SK-N-SH treated with all-trans-retinoic acid at 6 μM for 48 hours (cell line): ENCODE measurements around the gene NKD1.

Experiments used
- ATAC-seq: fragments of 200-7000 bp; cut with Tn5 transposase; 3 replicates; pipeline ENCODE4 v1.9.1; 2020; ENCODE audit warnings: mild to moderate bottlenecking, moderate library complexity
- ARNTL ChIP-seq: fragments of 450-650 bp; formaldehyde crosslinking; IDR thresholded peaks from 2 replicates; pipeline ENCODE4 v1.5.0; 2020; ENCODE audit warnings: low read depth, mild to moderate bottlenecking, moderate library complexity, borderline replicate concordance
- GLIS3 ChIP-seq: fragments of 250-450 bp; sonication (Bioruptor Pico); IDR thresholded peaks from 2 replicates; pipeline ENCODE4 v1.5.0; 2020; ENCODE audit warnings: mild to moderate bottlenecking, moderate library complexity
- ISL1 ChIP-seq: fragments of 250-450 bp; sonication (Bioruptor Pico); IDR thresholded peaks from 2 replicates; pipeline ENCODE4 v2.1.2; 2022; ENCODE audit warnings: mild to moderate bottlenecking, moderate library complexity
- OSR1 ChIP-seq: fragments of 250-450 bp; sonication (Bioruptor Pico); IDR thresholded peaks from 2 replicates; pipeline ENCODE4 v1.8.0; 2022; ENCODE audit warnings: moderate library complexity, mild to moderate bottlenecking, inconsistent platforms
- PPARA ChIP-seq: fragments of 250-450 bp; sonication (Bioruptor Pico); IDR thresholded peaks from 2 replicates; pipeline ENCODE4 v1.5.0; 2020; ENCODE audit warnings: mild to moderate bottlenecking, borderline replicate concordance
- RARB ChIP-seq: fragments of 250-450 bp; sonication (Bioruptor Pico); IDR thresholded peaks from 2 replicates; pipeline ENCODE4 v1.8.0; 2021; ENCODE audit warnings: mild to moderate bottlenecking, moderate library complexity
- SNAI2 ChIP-seq: fragments of 250-450 bp; sonication (Bioruptor Pico); IDR thresholded peaks from 2 replicates; pipeline ENCODE4 v1.5.0; 2020; ENCODE audit warnings: mild to moderate bottlenecking, moderate library complexity
- TCF4 ChIP-seq: fragments of 250-450 bp; sonication (Bioruptor Pico); IDR thresholded peaks from 2 replicates; pipeline ENCODE4 v1.8.0; 2021; ENCODE audit warnings: mild to moderate bottlenecking, moderate library complexity, borderline replicate concordance
- TOX ChIP-seq: fragments of 250-450 bp; sonication (Bioruptor Pico); IDR thresholded peaks from 2 replicates; pipeline ENCODE4 v1.8.0; 2021; ENCODE audit warnings: mild to moderate bottlenecking, moderate library complexity, borderline replicate concordance
- ZC3H10 ChIP-seq: fragments of 250-450 bp; sonication (Bioruptor Pico); IDR thresholded peaks from 2 replicates; pipeline ENCODE4 v1.5.1; 2021; ENCODE audit warnings: mild to moderate bottlenecking, moderate library complexity
- ZFP3 ChIP-seq: fragments of 250-450 bp; sonication (Bioruptor Pico); IDR thresholded peaks from 2 replicates; pipeline ENCODE4 v1.5.0; 2020; ENCODE audit warnings: mild to moderate bottlenecking, moderate library complexity
- ZFP30 ChIP-seq: fragments of 450-650 bp; formaldehyde crosslinking; IDR thresholded peaks from 2 replicates; pipeline ENCODE4 v1.5.0; 2022; ENCODE audit warnings: mild to moderate bottlenecking, moderate library complexity
- ZNF565 ChIP-seq: fragments of 450-650 bp; formaldehyde crosslinking; conservative IDR thresholded peaks from 2 replicates; pipeline ENCODE4 v1.5.0; 2020; ENCODE audit warnings: low read depth, mild to moderate bottlenecking, moderate library complexity
- ZNF70 ChIP-seq: fragments of 450-650 bp; formaldehyde crosslinking; IDR thresholded peaks from 2 replicates; pipeline ENCODE4 v1.5.0; 2020; ENCODE audit warnings: mild to moderate bottlenecking, moderate library complexity
- ZNF8 ChIP-seq: fragments of 450-650 bp; formaldehyde crosslinking; IDR thresholded peaks from 2 replicates; pipeline ENCODE4 v1.5.0; 2020; ENCODE audit warnings: mild to moderate bottlenecking, moderate library complexity
- TF ChIP-seq, protein P1 (sequence below): fragments of 250-450 bp; sonication (Bioruptor Pico); IDR thresholded peaks from 2 replicates; pipeline ENCODE4 v1.5.0; 2020; ENCODE audit warnings: mild to moderate bottlenecking, moderate library complexity
- TF ChIP-seq, protein P2 (sequence below): fragments of 250-450 bp; sonication (Bioruptor Pico); IDR thresholded peaks from 2 replicates; pipeline ENCODE4 v1.8.0; 2020; ENCODE audit warnings: mild to moderate bottlenecking, moderate library complexity, borderline replicate concordance
- TF ChIP-seq, protein P3 (sequence below): fragments of 250-450 bp; sonication (Bioruptor Pico); IDR thresholded peaks from 2 replicates; pipeline ENCODE4 v1.5.1; 2020; ENCODE audit warnings: low read depth, mild to moderate bottlenecking, moderate library complexity
- TF ChIP-seq, protein P4 (sequence below): fragments of 250-450 bp; sonication (Bioruptor Pico); IDR thresholded peaks from 2 replicates; pipeline ENCODE4 v1.5.1; 2021; ENCODE audit warnings: mild to moderate bottlenecking, moderate library complexity

NKD1 gene

DNA sequence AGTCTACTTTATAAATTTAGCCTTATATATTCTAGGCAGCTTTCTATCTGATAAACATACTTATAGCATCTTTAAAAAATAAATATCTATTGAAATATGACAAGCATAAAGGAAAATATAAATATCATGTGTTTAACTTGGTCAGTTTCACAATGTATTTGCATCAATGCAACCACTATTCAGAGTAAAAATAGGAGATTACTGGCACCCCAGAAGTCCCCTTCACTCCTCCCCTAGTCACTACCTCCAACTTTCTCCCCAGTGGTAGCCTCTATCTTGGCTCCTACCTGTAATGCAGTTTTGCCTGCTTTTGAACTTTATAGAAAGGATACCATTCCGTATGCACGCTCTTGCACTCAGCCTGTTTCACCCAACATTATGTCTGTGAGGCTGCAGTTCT, 142.0 kb downstream of the NKD1 start (continued):
- TF ChIP-seq, protein P1, sequence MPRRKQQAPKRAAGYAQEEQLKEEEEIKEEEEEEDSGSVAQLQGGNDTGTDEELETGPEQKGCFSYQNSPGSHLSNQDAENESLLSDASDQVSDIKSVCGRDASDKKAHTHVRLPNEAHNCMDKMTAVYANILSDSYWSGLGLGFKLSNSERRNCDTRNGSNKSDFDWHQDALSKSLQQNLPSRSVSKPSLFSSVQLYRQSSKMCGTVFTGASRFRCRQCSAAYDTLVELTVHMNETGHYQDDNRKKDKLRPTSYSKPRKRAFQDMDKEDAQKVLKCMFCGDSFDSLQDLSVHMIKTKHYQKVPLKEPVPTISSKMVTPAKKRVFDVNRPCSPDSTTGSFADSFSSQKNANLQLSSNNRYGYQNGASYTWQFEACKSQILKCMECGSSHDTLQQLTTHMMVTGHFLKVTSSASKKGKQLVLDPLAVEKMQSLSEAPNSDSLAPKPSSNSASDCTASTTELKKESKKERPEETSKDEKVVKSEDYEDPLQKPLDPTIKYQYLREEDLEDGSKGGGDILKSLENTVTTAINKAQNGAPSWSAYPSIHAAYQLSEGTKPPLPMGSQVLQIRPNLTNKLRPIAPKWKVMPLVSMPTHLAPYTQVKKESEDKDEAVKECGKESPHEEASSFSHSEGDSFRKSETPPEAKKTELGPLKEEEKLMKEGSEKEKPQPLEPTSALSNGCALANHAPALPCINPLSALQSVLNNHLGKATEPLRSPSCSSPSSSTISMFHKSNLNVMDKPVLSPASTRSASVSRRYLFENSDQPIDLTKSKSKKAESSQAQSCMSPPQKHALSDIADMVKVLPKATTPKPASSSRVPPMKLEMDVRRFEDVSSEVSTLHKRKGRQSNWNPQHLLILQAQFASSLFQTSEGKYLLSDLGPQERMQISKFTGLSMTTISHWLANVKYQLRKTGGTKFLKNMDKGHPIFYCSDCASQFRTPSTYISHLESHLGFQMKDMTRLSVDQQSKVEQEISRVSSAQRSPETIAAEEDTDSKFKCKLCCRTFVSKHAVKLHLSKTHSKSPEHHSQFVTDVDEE (CRISPR knock-in tag): no peak
- TF ChIP-seq ZC3H10 (CRISPR knock-in tag) (no peak), TCF4 (CRISPR knock-in tag) (no peak), PPARA (CRISPR knock-in tag) (no peak), SNAI2 (CRISPR knock-in tag) (no peak)

DNA sequence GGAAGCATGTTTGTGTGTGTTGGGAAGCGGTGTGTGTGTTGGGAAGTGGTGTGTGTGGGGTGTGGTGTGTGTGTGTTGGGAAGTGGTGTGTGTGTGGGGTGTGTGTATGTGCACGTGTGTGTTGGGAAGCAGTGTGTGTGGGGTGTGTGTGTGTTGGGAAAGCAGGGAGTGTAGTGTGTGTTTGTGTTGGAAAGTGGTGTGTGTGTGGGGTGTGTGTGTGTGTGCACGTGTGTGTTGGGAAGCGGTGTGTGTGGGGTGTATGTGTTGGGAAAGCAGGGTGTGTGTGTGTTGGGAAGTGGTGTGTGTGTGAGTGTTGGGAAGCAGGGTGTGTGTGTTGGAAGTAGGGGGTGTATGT, 144.4 kb downstream of the NKD1 start:
- ATAC-seq: no peak

DNA sequence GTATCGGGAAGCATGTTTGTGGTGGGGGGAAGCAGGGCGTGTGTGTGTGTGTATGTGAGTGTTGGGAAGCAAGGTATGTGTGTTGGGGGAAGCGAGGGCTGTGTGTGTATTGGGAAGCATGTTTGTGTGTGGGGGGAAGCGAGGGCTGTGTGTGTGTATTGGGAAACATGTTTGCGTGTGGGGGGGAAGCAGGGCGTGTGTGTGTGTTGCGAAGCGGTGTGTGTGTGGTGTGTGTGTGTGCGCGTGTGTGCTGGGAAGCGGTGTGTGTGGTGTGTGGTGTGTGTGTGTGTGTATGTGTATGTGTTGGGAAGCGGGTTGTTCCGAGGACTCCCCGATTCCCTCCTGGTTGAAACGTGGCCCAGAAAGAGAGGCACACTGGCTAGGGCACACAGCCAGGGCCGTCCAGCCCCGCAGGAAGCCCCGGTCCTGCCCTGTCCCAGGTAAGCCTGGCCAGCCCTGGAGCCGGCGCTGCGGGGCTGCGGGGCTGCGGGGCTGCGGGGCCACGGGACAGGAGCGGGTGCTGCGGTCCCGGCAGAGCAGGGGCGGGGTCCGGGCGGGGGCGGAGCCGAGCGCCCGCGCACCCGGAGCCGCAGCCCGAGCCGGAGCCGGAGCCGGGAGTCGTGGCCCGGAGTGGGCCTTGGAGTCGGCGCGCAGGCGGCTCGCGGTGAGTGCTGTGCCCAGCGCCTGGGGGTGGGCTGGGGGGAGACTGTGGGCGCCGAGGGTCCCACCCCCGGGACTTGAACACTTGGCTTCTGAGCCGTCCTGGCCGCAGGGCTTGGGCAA, 145.0 kb downstream of the NKD1 start, which contains the start of gene NOD2:
NOD2 (plus strand) TSS at position 608 of the 783 bp plus-strand sequence. CDS start 5,890 bp downstream, outside the sequence.
- no peak for TF ChIP-seq TOX (CRISPR knock-in tag)
- TF ChIP-seq ARNTL: no peak
- TF ChIP-seq TCF4 (CRISPR knock-in tag): no peak
- TF ChIP-seq ZNF8 (CRISPR knock-in tag): no peak
- TF ChIP-seq, protein P2, sequence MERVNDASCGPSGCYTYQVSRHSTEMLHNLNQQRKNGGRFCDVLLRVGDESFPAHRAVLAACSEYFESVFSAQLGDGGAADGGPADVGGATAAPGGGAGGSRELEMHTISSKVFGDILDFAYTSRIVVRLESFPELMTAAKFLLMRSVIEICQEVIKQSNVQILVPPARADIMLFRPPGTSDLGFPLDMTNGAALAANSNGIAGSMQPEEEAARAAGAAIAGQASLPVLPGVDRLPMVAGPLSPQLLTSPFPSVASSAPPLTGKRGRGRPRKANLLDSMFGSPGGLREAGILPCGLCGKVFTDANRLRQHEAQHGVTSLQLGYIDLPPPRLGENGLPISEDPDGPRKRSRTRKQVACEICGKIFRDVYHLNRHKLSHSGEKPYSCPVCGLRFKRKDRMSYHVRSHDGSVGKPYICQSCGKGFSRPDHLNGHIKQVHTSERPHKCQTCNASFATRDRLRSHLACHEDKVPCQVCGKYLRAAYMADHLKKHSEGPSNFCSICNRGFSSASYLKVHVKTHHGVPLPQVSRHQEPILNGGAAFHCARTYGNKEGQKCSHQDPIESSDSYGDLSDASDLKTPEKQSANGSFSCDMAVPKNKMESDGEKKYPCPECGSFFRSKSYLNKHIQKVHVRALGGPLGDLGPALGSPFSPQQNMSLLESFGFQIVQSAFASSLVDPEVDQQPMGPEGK (CRISPR knock-in tag): no peak
- no peak for TF ChIP-seq ZNF565 (CRISPR knock-in tag)
- TF ChIP-seq ISL1 (CRISPR knock-in tag): no peak
- no peak for TF ChIP-seq OSR1 (CRISPR knock-in tag)
- no peak for TF ChIP-seq ZNF70
- no peak for TF ChIP-seq ZC3H10 (CRISPR knock-in tag)
- TF ChIP-seq, protein P1 (CRISPR knock-in tag): no peak
- TF ChIP-seq ZFP30 (CRISPR knock-in tag): no peak
- no peak for TF ChIP-seq SNAI2 (CRISPR knock-in tag)
- TF ChIP-seq, protein P3, sequence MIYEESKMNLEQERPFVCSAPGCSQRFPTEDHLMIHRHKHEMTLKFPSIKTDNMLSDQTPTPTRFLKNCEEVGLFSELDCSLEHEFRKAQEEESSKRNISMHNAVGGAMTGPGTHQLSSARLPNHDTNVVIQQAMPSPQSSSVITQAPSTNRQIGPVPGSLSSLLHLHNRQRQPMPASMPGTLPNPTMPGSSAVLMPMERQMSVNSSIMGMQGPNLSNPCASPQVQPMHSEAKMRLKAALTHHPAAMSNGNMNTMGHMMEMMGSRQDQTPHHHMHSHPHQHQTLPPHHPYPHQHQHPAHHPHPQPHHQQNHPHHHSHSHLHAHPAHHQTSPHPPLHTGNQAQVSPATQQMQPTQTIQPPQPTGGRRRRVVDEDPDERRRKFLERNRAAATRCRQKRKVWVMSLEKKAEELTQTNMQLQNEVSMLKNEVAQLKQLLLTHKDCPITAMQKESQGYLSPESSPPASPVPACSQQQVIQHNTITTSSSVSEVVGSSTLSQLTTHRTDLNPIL (CRISPR knock-in tag): no peak
- no peak for TF ChIP-seq RARB (CRISPR knock-in tag)
- TF ChIP-seq, protein P4, sequence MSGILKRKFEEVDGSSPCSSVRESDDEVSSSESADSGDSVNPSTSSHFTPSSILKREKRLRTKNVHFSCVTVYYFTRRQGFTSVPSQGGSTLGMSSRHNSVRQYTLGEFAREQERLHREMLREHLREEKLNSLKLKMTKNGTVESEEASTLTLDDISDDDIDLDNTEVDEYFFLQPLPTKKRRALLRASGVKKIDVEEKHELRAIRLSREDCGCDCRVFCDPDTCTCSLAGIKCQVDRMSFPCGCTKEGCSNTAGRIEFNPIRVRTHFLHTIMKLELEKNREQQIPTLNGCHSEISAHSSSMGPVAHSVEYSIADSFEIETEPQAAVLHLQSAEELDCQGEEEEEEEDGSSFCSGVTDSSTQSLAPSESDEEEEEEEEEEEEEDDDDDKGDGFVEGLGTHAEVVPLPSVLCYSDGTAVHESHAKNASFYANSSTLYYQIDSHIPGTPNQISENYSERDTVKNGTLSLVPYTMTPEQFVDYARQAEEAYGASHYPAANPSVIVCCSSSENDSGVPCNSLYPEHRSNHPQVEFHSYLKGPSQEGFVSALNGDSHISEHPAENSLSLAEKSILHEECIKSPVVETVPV: no peak
- TF ChIP-seq ZFP3 (CRISPR knock-in tag): no peak
- peak; percentile 52; the same call in 2 of the 3 replicates for ATAC-seq

More for the DNA sequence above, 144.4 kb downstream of the NKD1 start:
- TF ChIP-seq GLIS3 (CRISPR knock-in tag): no peak
- no peak for TF ChIP-seq ARNTL
- no peak for TF ChIP-seq SNAI2 (CRISPR knock-in tag)
- TF ChIP-seq ISL1 (CRISPR knock-in tag): no peak
